ENCODE measurements around the gene TNFRSF17. TPM values are rescaled to one million over a fixed set of nuclear protein-coding genes. Genes with fewer than 3 reads are reported as not detected.
A peak's percentile ranks its signal among the peaks of the same experiment; 100 is the strongest.
"Not testable (repeated sequence)": the region's sequence is repeated elsewhere in the genome, so short reads cannot be mapped to it uniquely, and the experiment has no call there.

TNFRSF17 gene
- total and polyA plus RNA-seq, 4 donors, result 0.20 to 0.29 (median 0.22) TPM; not detected in 1

- no peak for DNase-seq (ENCODE audit: low read depth in 4 of 6, low spot score in 6 of 6)
- Histone ChIP-seq H3K4me1 (ENCODE audit: control insufficient read depth, insufficient read depth, low read length) (no peaks in the 10 kb centered on the region), H3K27ac (ENCODE audit: low read depth, low read length) (no peak overlapping the region), H3K36me3 (ENCODE audit: control insufficient read depth, insufficient read depth, low read length) (no peaks in the 10 kb centered on the region), H3K4me3 (ENCODE audit: low read depth, low read length) (no peak overlapping the region), H3K9me3 (ENCODE audit: control insufficient read depth, insufficient read depth, low read length) (no peaks in the 10 kb centered on the region), H3K27me3 (ENCODE audit: control insufficient read depth, insufficient read depth, low read length) (no peaks in the 10 kb centered on the region)
- 77% methylated on average over 1 of the region's 3 CpGs for WGBS (ENCODE audit: insufficient coverage)
Measured at GRCh38 chr16:11968577-11968976, 3.6 kb downstream of the TNFRSF17 start.

DNA sequence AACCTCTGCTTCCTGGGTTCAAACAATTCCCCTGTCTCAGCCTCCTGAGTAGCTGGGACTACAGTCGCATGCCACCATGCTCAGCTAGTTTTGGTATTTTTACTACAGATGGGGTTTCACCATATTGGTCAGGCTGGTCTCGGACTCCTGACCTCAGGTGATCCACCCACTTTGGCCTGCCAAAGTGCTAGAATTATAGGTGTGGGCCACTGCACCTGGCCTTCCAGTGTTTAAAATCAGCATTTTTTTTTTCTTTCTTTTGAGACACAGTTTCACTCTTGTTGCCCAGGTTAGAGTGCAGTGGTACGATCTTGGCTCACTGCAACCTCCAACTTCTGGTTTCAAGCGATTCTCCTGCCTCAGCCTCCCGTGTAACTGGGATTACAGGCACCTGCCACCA is 5.3 kb downstream of the TNFRSF17 start:
- H3K4me1 ChIP-seq (ENCODE audit: control insufficient read depth, insufficient read depth, low read length); H3K27ac ChIP-seq (ENCODE audit: low read depth, low read length); H3K4me3 ChIP-seq (ENCODE audit: low read depth, low read length); H3K27me3 ChIP-seq (ENCODE audit: control insufficient read depth, insufficient read depth, low read length); DNase-seq (ENCODE audit: low read depth in 4 of 6, low spot score in 6 of 6); H3K36me3 ChIP-seq (ENCODE audit: control insufficient read depth, insufficient read depth, low read length); H3K9me3 ChIP-seq (ENCODE audit: control insufficient read depth, insufficient read depth, low read length): not testable (repeated sequence)
- WGBS (ENCODE audit: insufficient coverage), result 84% methylated on average over 4 of the region's 5 CpGs

- no peak for DNase-seq (ENCODE audit: low read depth in 4 of 6, low spot score in 6 of 6)
- WGBS (ENCODE audit: insufficient coverage), result 88% methylated on average over 8 of the region's 11 CpGs
- no peaks in the 10 kb centered on the region for H3K9me3 ChIP-seq (ENCODE audit: control insufficient read depth, insufficient read depth, low read length)
Measured at GRCh38 chr16:11972128-11972527, 7.1 kb downstream of the TNFRSF17 start.

DNA sequence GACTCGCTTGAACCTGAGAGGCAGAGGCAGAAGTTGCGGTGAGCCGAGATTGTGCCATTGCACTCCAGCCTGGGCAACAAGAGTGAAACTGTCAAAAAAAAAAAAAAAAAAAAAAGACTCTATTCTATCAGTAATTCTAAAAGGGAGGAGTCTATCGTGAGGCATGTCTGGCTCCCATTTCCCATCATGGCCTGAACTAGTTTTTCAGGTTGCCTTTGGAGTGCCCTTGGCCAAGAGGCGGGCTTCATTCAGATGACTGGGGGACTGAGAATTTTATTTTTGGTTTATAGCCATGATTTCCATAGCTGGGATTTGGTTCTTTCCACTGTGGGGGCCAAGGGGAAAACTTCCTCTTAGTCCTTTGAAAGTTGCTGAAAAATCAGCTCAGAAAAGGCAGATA is 8.1 kb downstream of the TNFRSF17 start:
- Histone ChIP-seq H3K9me3 (ENCODE audit: control insufficient read depth, insufficient read depth, low read length) (no peaks in the 10 kb centered on the region), H3K4me3 (ENCODE audit: low read depth, low read length) (no peak overlapping the region)
- 80% methylated on average over 1 of the region's 5 CpGs for WGBS (ENCODE audit: insufficient coverage)

More at GRCh38 chr16:11972128-11972527, 7.1 kb downstream of the TNFRSF17 start:
- peaks cover 13% of the 10 kb centered on the region for H3K4me1 ChIP-seq (ENCODE audit: control insufficient read depth, insufficient read depth, low read length)
- no peaks in the 10 kb centered on the region for H3K36me3 ChIP-seq (ENCODE audit: control insufficient read depth, insufficient read depth, low read length)
- H3K27me3 ChIP-seq (ENCODE audit: control insufficient read depth, insufficient read depth, low read length), result no peaks in the 10 kb centered on the region
- H3K27ac ChIP-seq (ENCODE audit: low read depth, low read length), result no peak overlapping the region
- H3K4me3 ChIP-seq (ENCODE audit: low read depth, low read length), result no peak overlapping the region

DNA sequence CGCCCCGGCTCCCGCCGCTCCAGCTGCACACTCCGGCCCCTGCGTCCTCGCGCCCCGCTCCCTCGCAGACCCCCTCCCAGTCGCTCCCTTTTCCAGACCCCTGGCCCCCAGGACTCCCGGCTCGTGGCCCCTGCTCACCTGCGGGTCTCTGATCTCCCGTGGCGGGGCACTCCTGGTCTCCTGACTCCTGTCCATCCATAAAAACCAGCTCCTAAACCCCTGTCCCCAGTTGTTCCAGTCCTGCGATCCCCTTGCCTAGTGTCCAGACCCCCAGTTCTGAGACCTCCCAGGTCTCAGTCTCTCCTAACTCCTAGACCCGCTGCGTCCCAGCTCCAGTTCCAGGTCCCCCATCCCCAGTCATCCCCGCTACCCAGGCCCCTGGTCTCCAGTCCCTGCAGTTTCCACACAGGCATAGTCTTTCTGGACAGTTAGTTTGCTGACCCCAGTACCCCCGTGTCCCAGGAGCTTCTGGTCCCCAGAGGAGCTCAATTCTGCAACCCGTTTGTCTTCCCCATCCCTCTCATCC is 11.9 kb downstream of the TNFRSF17 start:
- Histone ChIP-seq H3K36me3 (ENCODE audit: control insufficient read depth, insufficient read depth, low read length) (no peaks in the 10 kb centered on the region), H3K27ac (ENCODE audit: low read depth, low read length) (no peak overlapping the region), H3K4me1 (ENCODE audit: control insufficient read depth, insufficient read depth, low read length) (peaks cover 21% of the 10 kb centered on the region), H3K9me3 (ENCODE audit: control insufficient read depth, insufficient read depth, low read length) (no peaks in the 10 kb centered on the region), H3K27me3 (ENCODE audit: control insufficient read depth, insufficient read depth, low read length) (no peaks in the 10 kb centered on the region), H3K4me3 (ENCODE audit: low read depth, low read length) (peak overlapping the region; percentile 95)
- peak in 2 of 6 donors; percentile 3 to 23 for DNase-seq (ENCODE audit: low read depth in 4 of 6, low spot score in 6 of 6)
- 0% methylated on average over 22 of the region's 22 CpGs for WGBS (ENCODE audit: insufficient coverage)

More for the DNA sequence above, 8.1 kb downstream of the TNFRSF17 start:
- Histone ChIP-seq H3K36me3 (ENCODE audit: control insufficient read depth, insufficient read depth, low read length) (no peaks in the 10 kb centered on the region), H3K27ac (ENCODE audit: low read depth, low read length) (no peak overlapping the region), H3K4me1 (ENCODE audit: control insufficient read depth, insufficient read depth, low read length) (peaks cover 21% of the 10 kb centered on the region), H3K27me3 (ENCODE audit: control insufficient read depth, insufficient read depth, low read length) (no peaks in the 10 kb centered on the region)
- no peak for DNase-seq (ENCODE audit: low read depth in 4 of 6, low spot score in 6 of 6)

DNA sequence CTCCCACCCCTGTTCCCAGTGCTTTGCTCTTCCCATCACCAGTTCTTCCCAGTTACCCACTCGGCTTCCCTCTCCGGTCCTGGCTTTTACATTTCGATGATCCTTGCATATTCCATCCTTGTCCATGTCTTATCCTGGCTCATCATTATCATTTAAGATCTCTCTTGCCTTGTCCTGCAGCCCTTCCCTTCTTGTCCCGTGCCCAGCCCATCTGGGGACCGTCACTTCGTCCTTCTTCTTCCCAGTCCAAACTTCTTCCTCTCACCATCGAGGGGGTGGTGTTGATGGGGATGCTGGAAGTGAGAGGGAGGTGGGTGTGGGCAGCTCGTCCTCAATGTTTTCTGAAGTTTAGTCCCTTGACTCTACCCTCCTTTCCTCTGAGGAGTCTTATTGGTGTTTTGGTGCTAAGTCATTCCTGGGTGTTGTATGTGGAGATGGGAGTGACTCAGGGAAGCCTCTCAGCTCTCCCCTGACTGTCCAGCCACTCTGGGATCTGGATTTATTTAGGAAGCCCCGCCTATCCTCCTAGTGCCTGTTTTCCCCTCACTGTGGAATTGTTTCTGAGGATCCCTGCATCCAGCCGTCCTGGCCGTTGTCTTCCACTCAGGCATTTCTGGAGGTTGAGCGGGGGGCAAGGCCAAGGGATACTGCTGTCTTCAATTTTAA is 12.5 kb downstream of the TNFRSF17 start:
- Histone ChIP-seq H3K27ac (ENCODE audit: low read depth, low read length) (no peak overlapping the region), H3K4me1 (ENCODE audit: control insufficient read depth, insufficient read depth, low read length) (peaks cover 21% of the 10 kb centered on the region), H3K9me3 (ENCODE audit: control insufficient read depth, insufficient read depth, low read length) (no peaks in the 10 kb centered on the region), H3K36me3 (ENCODE audit: control insufficient read depth, insufficient read depth, low read length) (no peaks in the 10 kb centered on the region), H3K27me3 (ENCODE audit: control insufficient read depth, insufficient read depth, low read length) (no peaks in the 10 kb centered on the region), H3K4me3 (ENCODE audit: low read depth, low read length) (peak overlapping the region; percentile 95)
- DNase-seq (ENCODE audit: low read depth in 4 of 6, low spot score in 6 of 6), result peak in 1 of 6 donors; percentile 25
- WGBS (ENCODE audit: insufficient coverage), result 41% methylated on average over 5 of the region's 12 CpGs

GRCh38 chr16:11978080-11978479 is 13.1 kb downstream of the TNFRSF17 start:
- H3K4me3 ChIP-seq (ENCODE audit: low read depth, low read length), result no peak overlapping the region
- H3K27ac ChIP-seq (ENCODE audit: low read depth, low read length), result no peak overlapping the region
- H3K27me3 ChIP-seq (ENCODE audit: control insufficient read depth, insufficient read depth, low read length), result no peaks in the 10 kb centered on the region
- no peaks in the 10 kb centered on the region for H3K9me3 ChIP-seq (ENCODE audit: control insufficient read depth, insufficient read depth, low read length)
- peaks cover 21% of the 10 kb centered on the region for H3K4me1 ChIP-seq (ENCODE audit: control insufficient read depth, insufficient read depth, low read length)
- WGBS (ENCODE audit: insufficient coverage), result 100% methylated on average over 1 of the region's 2 CpGs
- H3K36me3 ChIP-seq (ENCODE audit: control insufficient read depth, insufficient read depth, low read length), result no peaks in the 10 kb centered on the region
- no peak for DNase-seq (ENCODE audit: low read depth in 4 of 6, low spot score in 6 of 6)

DNA sequence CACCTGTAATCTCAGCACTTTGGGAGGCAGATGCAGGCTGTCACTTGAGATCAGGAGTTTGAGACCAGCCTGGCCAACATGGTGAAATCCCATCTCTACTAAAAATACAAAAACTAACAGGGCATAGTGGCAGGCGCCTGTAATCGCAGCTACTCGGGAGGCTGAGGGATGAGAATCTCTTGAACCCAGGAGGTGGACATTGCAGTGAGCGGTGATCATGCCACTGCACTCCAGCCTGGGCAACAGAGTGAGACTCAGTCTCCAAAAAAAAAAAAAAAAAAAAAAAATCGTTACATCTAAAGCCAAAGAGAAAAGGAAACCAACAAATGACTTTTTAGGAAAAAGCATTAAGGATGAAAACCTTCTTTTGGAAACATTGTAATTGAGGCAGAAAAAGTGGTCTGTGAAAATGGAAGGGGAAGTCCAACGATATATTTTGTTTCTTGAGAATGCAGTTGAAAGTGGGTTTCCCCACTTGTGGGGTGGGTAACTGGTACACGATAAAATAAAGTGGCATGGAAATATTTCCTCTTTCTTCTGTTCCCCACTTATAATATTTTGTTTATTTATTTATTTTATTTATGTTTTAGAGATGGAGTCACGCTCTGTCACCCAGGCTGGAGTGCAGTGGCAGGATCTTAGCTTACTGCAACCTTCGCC is 14.1 kb downstream of the TNFRSF17 start:
- no peak overlapping the region for H3K4me3 ChIP-seq (ENCODE audit: low read depth, low read length)
- no peak for DNase-seq (ENCODE audit: low read depth in 4 of 6, low spot score in 6 of 6)
- H3K4me1 ChIP-seq (ENCODE audit: control insufficient read depth, insufficient read depth, low read length), result peaks cover 21% of the 10 kb centered on the region
- no peak overlapping the region for H3K27ac ChIP-seq (ENCODE audit: low read depth, low read length)
- H3K9me3 ChIP-seq (ENCODE audit: control insufficient read depth, insufficient read depth, low read length), result no peaks in the 10 kb centered on the region
- no peaks in the 10 kb centered on the region for H3K27me3 ChIP-seq (ENCODE audit: control insufficient read depth, insufficient read depth, low read length)
- no peaks in the 10 kb centered on the region for H3K36me3 ChIP-seq (ENCODE audit: control insufficient read depth, insufficient read depth, low read length)
- WGBS (ENCODE audit: insufficient coverage), result 100% methylated on average over 1 of the region's 9 CpGs

DNA sequence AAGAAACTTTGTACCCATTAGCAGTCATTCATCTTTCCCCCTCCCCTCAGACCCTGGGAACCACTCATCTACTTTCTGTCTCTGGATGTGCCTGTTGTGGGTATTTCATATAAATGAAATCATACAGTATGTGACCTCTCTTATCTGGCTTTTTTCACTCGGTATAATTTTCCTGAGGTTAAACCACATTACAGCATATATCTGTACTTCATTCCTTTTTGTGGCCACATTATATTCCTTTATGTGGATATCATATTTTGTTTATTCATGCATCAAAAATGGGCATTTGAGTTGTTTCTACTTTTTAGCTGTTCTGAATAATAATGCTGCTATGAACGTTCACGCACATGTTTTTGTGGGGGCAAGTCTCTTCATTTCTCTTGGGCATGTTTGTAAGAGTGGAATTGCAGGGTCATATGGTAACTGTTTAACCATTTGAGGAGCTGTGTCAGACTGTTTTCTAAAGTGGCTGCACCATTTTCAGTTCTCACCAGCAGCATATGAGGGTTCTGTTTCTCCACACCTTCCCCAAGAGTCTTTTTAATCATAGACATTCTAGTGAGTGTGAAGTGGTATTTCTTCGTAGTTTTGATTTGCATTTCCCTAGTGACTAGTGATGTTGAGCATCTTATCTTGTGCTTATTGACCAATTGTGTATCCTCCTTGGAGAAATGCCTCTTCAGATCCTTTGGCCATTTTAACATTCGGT is 15.3 kb downstream of the TNFRSF17 start:
- Histone ChIP-seq H3K4me1 (ENCODE audit: control insufficient read depth, insufficient read depth, low read length) (peaks cover 20% of the 10 kb centered on the region), H3K36me3 (ENCODE audit: control insufficient read depth, insufficient read depth, low read length) (peaks cover 4% of the 10 kb centered on the region), H3K27me3 (ENCODE audit: control insufficient read depth, insufficient read depth, low read length) (no peaks in the 10 kb centered on the region), H3K4me3 (ENCODE audit: low read depth, low read length) (no peak overlapping the region), H3K27ac (ENCODE audit: low read depth, low read length) (no peak overlapping the region), H3K9me3 (ENCODE audit: control insufficient read depth, insufficient read depth, low read length) (no peaks in the 10 kb centered on the region)
- WGBS (ENCODE audit: insufficient coverage), result 68% methylated on average over 2 of the region's 5 CpGs
- DNase-seq (ENCODE audit: low read depth in 4 of 6, low spot score in 6 of 6), result no peak

Measured in spinal cord (tissue), 10 donors.